HEK293 (cell line): Measurements from ENCODE around the gene SLC22A12.

ENCODE experiments used
- CTCF ChIA-PET: fragments of 350-600 bp; formaldehyde crosslinking; extraction: SDS; loops from one replicate; lab custom pipeline; 2021; ENCODE audit warnings: antibody characterized with exemption; lab: Yijun Ruan, JAX
- POLR2A ChIA-PET: fragments of 300-600 bp; formaldehyde crosslinking; extraction: SDS; loops from one replicate; lab custom pipeline; 2020; ENCODE audit warnings: antibody characterized with exemption, inconsistent platforms; lab: Yijun Ruan, JAX
- H3K27ac ChIP-seq: fragments of 200-500 bp; sonication (Bioruptor generic); 2 replicates; pipeline ENCODE4 v1.5.1; 2014; ENCODE audit warnings: low read depth, low read length, control low read depth, inconsistent platforms; ENCODE audit errors: extremely low read depth
- H3K36me3 ChIP-seq, 2 experiments: fragments of 200-500 bp in 1 of 2; sonication (Bioruptor generic) in 1 of 2; 1 replicate in 1 of 2; 2 replicates in 1 of 2; pipeline ENCODE4 v1.5.1; 2014 to 2017; ENCODE audit warnings: inconsistent platforms in 2 of 2, low read length in 2 of 2; ENCODE audit not compliant: control insufficient read depth in 2 of 2, insufficient read depth in 1 of 2
- H3K4me1 ChIP-seq: fragments of 200-500 bp; sonication (Bioruptor generic); 2 replicates; pipeline ENCODE4 v1.5.1; 2014; ENCODE audit warnings: mild to moderate bottlenecking, low read length, inconsistent platforms; ENCODE audit not compliant: control insufficient read depth, insufficient read depth
- H3K4me3 ChIP-seq: 2 replicates; pipeline ENCODE4 v1.5.1; 2011; ENCODE audit warnings: low read depth, mild to moderate bottlenecking, control low read depth, low read length, moderate library complexity
- H3K9me3 ChIP-seq: fragments of 200-500 bp; sonication (Bioruptor generic); 2 replicates; pipeline ENCODE4 v1.5.1; 2014; ENCODE audit warnings: low read depth, low read length, inconsistent platforms; ENCODE audit not compliant: control insufficient read depth, insufficient read depth
- SP2 ChIP-seq: fragments of 450-650 bp; formaldehyde crosslinking; IDR thresholded peaks from 2 replicates; pipeline ENCODE4 v1.5.1; 2016; ENCODE audit warnings: missing biosample characterization, missing genetic modification characterization
- ZBTB10 ChIP-seq: fragments of 450-650 bp; formaldehyde crosslinking; IDR thresholded peaks from 2 replicates; pipeline ENCODE4 v1.5.1; 2016; ENCODE audit warnings: missing biosample characterization, missing genetic modification characterization
- ZFHX2 ChIP-seq: fragments of 450-650 bp; formaldehyde crosslinking; conservative IDR thresholded peaks from 2 replicates; pipeline ENCODE4 v1.5.1; 2016; ENCODE audit warnings: missing biosample characterization, missing genetic modification characterization
- ZNF211 ChIP-seq: fragments of 450-650 bp; formaldehyde crosslinking; IDR thresholded peaks from 2 replicates; pipeline ENCODE4 v1.5.1; 2016; ENCODE audit warnings: low read depth, missing biosample characterization, missing genetic modification characterization
- ZNF239 ChIP-seq: fragments of 450-650 bp; formaldehyde crosslinking; IDR thresholded peaks from 2 replicates; pipeline ENCODE4 v1.5.1; 2016; ENCODE audit warnings: missing biosample characterization, missing genetic modification characterization
- ZNF266 ChIP-seq: fragments of 450-650 bp; formaldehyde crosslinking; IDR thresholded peaks from 2 replicates; pipeline ENCODE4 v1.5.1; 2016; ENCODE audit warnings: missing biosample characterization, missing genetic modification characterization, low read depth
- ZNF362 ChIP-seq: fragments of 450-650 bp; formaldehyde crosslinking; IDR thresholded peaks from 2 replicates; pipeline ENCODE4 v1.5.1; 2016; ENCODE audit warnings: missing biosample characterization, missing genetic modification characterization
- ZNF558 ChIP-seq: fragments of 450-650 bp; formaldehyde crosslinking; IDR thresholded peaks from 2 replicates; pipeline ENCODE4 v1.5.1; 2016; ENCODE audit warnings: missing biosample characterization, missing genetic modification characterization
- ZNF621 ChIP-seq: fragments of 450-650 bp; formaldehyde crosslinking; IDR thresholded peaks from 2 replicates; pipeline ENCODE4 v1.5.1; 2017; ENCODE audit warnings: missing biosample characterization, missing genetic modification characterization
- ZNF707 ChIP-seq: fragments of 450-650 bp; formaldehyde crosslinking; IDR thresholded peaks from 2 replicates; pipeline ENCODE4 v1.5.1; 2016; ENCODE audit warnings: missing biosample characterization, missing genetic modification characterization
- ZNF837 ChIP-seq: fragments of 450-650 bp; formaldehyde crosslinking; IDR thresholded peaks from 2 replicates; pipeline ENCODE4 v1.5.1; 2016; ENCODE audit warnings: missing biosample characterization, missing genetic modification characterization
- TF ChIP-seq, protein P1 (sequence below): IDR thresholded peaks from 2 replicates; pipeline ENCODE4 v1.6.1; 2011; ENCODE audit warnings: mild to moderate bottlenecking, low read depth, low read length, borderline replicate concordance
- TF ChIP-seq, protein P2 (sequence below): fragments of 450-650 bp; formaldehyde crosslinking; IDR thresholded peaks from 2 replicates; pipeline ENCODE4 v1.5.1; 2016; ENCODE audit warnings: missing biosample characterization, missing genetic modification characterization
- TF ChIP-seq, protein P3 (sequence below): fragments of 450-650 bp; formaldehyde crosslinking; IDR thresholded peaks from 2 replicates; pipeline ENCODE4 v1.5.1; 2017; ENCODE audit warnings: missing biosample characterization, missing genetic modification characterization

The SLC22A12 gene

DNA sequence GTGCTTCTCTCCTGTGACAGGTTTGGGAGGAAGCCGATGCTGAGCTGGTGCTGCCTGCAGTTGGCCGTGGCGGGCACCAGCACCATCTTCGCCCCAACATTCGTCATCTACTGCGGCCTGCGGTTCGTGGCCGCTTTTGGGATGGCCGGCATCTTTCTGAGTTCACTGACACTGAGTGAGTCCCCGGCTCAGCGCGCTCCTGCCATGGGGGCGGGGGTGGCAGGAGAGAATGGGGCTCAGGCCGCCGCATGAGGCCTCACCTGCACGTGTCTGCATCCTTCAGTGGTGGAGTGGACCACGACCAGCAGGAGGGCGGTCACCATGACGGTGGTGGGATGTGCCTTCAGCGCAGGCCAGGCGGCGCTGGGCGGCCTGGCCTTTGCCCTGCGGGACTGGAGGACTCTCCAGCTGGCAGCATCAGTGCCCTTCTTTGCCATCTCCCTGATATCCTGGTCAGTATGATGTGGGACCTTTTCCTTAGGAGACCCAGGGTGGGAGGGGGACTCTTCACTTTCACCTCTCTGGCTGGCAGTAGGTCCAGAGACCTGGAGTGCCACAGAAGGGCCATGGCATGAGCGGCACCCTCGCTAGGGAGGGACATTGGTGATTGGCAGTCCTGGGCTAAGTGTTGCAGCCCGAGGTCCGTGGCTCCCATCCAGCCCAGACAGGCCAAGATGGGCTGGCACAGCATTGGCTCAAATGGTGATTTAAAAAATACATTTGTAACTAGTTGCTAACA, 28.9 kb upstream of the SLC22A12 start:
- Histone ChIP-seq H3K27ac (no peak overlapping the region), H3K4me1 (no peaks in the 10 kb centered on the region), H3K9me3 (no peaks in the 10 kb centered on the region), H3K36me3 (no peaks in the 10 kb centered on the region), H3K4me3 (no peak overlapping the region)
- ChIA-PET CTCF (interaction anchor here (1.9 kb wide), 1 partner anchor 91 kb away, joined by 5 read pairs; no protein-coding TSS in a partner anchor), POLR2A (no interaction called here)
- TF ChIP-seq ZNF211 (tag by site-specific recombination) (no peak), ZNF558 (no peak), ZNF362 (no peak), ZFHX2 (tag by site-specific recombination) (no peak)

- no peak overlapping the region for H3K4me3 ChIP-seq
- no peaks in the 10 kb centered on the region for H3K36me3 ChIP-seq
- POLR2A ChIA-PET = no interaction called here
- no peaks in the 10 kb centered on the region for H3K9me3 ChIP-seq
- H3K4me1 ChIP-seq = no peaks in the 10 kb centered on the region
- no peak for TF ChIP-seq ZNF621 (tag by site-specific recombination)
- TF ChIP-seq ZNF707 = no peak
- TF ChIP-seq, all 188 proteins: peak for 0
- no peak overlapping the region for H3K27ac ChIP-seq
- CTCF ChIA-PET = no interaction called here
Measured at GRCh38 chr11:64562723-64563351, 28.2 kb upstream of the SLC22A12 start.

- H3K4me3 ChIP-seq = no peak overlapping the region
- TF ChIP-seq ZNF266 (tag by site-specific recombination) = no peak
- TF ChIP-seq ZNF837 (tag by site-specific recombination) = no peak
- no peak for TF ChIP-seq ZBTB10 (tag by site-specific recombination)
- TF ChIP-seq SP2 (tag by site-specific recombination) = no peak
- TF ChIP-seq, protein P1, sequence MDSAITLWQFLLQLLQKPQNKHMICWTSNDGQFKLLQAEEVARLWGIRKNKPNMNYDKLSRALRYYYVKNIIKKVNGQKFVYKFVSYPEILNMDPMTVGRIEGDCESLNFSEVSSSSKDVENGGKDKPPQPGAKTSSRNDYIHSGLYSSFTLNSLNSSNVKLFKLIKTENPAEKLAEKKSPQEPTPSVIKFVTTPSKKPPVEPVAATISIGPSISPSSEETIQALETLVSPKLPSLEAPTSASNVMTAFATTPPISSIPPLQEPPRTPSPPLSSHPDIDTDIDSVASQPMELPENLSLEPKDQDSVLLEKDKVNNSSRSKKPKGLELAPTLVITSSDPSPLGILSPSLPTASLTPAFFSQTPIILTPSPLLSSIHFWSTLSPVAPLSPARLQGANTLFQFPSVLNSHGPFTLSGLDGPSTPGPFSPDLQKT = no peak
- TF ChIP-seq ZNF239 (tag by site-specific recombination) = no peak
- TF ChIP-seq, protein P2, sequence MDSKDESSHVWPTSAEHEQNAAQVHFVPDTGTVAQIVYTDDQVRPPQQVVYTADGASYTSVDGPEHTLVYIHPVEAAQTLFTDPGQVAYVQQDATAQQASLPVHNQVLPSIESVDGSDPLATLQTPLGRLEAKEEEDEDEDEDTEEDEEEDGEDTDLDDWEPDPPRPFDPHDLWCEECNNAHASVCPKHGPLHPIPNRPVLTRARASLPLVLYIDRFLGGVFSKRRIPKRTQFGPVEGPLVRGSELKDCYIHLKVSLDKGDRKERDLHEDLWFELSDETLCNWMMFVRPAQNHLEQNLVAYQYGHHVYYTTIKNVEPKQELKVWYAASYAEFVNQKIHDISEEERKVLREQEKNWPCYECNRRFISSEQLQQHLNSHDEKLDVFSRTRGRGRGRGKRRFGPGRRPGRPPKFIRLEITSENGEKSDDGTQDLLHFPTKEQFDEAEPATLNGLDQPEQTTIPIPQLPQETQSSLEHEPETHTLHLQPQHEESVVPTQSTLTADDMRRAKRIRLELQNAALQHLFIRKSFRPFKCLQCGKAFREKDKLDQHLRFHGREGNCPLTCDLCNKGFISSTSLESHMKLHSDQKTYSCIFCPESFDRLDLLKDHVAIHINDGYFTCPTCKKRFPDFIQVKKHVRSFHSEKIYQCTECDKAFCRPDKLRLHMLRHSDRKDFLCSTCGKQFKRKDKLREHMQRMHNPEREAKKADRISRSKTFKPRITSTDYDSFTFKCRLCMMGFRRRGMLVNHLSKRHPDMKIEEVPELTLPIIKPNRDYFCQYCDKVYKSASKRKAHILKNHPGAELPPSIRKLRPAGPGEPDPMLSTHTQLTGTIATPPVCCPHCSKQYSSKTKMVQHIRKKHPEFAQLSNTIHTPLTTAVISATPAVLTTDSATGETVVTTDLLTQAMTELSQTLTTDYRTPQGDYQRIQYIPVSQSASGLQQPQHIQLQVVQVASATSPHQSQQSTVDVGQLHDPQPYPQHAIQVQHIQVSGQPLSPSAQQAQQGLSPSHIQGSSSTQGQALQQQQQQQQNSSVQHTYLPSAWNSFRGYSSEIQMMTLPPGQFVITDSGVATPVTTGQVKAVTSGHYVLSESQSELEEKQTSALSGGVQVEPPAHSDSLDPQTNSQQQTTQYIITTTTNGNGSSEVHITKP = no peak
- TF ChIP-seq, protein P3, sequence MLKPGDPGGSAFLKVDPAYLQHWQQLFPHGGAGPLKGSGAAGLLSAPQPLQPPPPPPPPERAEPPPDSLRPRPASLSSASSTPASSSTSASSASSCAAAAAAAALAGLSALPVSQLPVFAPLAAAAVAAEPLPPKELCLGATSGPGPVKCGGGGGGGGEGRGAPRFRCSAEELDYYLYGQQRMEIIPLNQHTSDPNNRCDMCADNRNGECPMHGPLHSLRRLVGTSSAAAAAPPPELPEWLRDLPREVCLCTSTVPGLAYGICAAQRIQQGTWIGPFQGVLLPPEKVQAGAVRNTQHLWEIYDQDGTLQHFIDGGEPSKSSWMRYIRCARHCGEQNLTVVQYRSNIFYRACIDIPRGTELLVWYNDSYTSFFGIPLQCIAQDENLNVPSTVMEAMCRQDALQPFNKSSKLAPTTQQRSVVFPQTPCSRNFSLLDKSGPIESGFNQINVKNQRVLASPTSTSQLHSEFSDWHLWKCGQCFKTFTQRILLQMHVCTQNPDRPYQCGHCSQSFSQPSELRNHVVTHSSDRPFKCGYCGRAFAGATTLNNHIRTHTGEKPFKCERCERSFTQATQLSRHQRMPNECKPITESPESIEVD (tag by site-specific recombination) = no peak
- ChIA-PET POLR2A (no interaction called here), CTCF (interaction anchor here (0.6 to 1.8 kb wide), 4 partner anchors 11 to 124 kb away, joined by 3 to 5 read pairs (median 3); no protein-coding TSS in a partner anchor)
- H3K27ac ChIP-seq = no peak overlapping the region
- H3K4me1 ChIP-seq = no peaks in the 10 kb centered on the region
- no peaks in the 10 kb centered on the region for H3K9me3 ChIP-seq
- H3K36me3 ChIP-seq = no peaks in the 10 kb centered on the region
Measured at GRCh38 chr11:64563966-64564365, 27.1 kb upstream of the SLC22A12 start.
